K562 (cell line): ENCODE measurements around the gene YPEL4. TPM values are rescaled to one million over a fixed set of nuclear protein-coding genes. Genes with fewer than 3 reads are reported as not detected.

Source experiments
- ATAC-seq: fragments of 200-7000 bp; cut with Tn5 transposase; 3 replicates; pipeline ENCODE4 v1.9.1; 2020; ENCODE audit warnings: moderate library complexity
- BruUV-seq: library from RNA; stranded (reverse); fragments of 400-500 nt; replicated peaks from 2 replicates; lab custom pipeline; 2021; lab: Mats Ljungman, UMichigan
- CTCF ChIA-PET: fragments of 300-600 bp; formaldehyde crosslinking; extraction: SDS; loops from one replicate; lab custom pipeline; 2021; ENCODE audit warnings: low intra/inter-chr PET ratio; lab: Yijun Ruan, JAX
- POLR2A ChIA-PET: fragments of 300-600, 350-650 bp; sonication (Branson Sonifier 250); formaldehyde crosslinking; extraction: SDS; loops from one replicate; lab custom pipeline; 2021; ENCODE audit warnings: antibody characterized with exemption, inconsistent platforms; lab: Yijun Ruan, JAX
- DNase-seq, 4 experiments: peaks; one replicate each; pipeline versions ENCODE4 v3.0.0 to v3.0.0-alpha.2; 2011 to 2018; ENCODE audit warnings: low spot score in 3 of 4, mixed read lengths in 3 of 4; ENCODE audit errors: extremely low read depth in 1 of 4
- FAIRE-seq: peaks from 2 replicates; lab custom pipeline; 2011; peaks lifted over from hg19 to GRCh38; lab: Jason Lieb, UNC
- H2AFZ ChIP-seq: 2 replicates; pipeline ENCODE4 v1.6.0; 2011; ENCODE audit warnings: low read depth, low read length, control low read depth, inconsistent platforms
- H3K27ac ChIP-seq: fragments of 200-600 bp; 3 replicates; pipeline ENCODE4 v1.8.0; 2011; ENCODE audit warnings: low read depth, mild to moderate bottlenecking, control low read depth, inconsistent platforms, low read length, moderate library complexity, mixed read lengths; ENCODE audit errors: extremely low read depth
- H3K27me3 ChIP-seq, 2 experiments: fragments of 300-600 bp in 1 of 2; 2 replicates in 1 of 2; 3 replicates in 1 of 2; pipeline versions ENCODE4 v1.6.0 to v1.8.0; 2011; ENCODE audit warnings: inconsistent platforms in 2 of 2, low read length in 2 of 2, mild to moderate bottlenecking in 1 of 2, mixed read lengths in 1 of 2, moderate library complexity in 1 of 2; ENCODE audit not compliant: control insufficient read depth in 2 of 2, insufficient read depth in 2 of 2
- H3K36me3 ChIP-seq: fragments of 300-600 bp; 3 replicates; pipeline ENCODE4 v1.8.0; 2011; ENCODE audit warnings: mild to moderate bottlenecking, low read length, inconsistent platforms; ENCODE audit not compliant: control insufficient read depth, insufficient read depth
- H3K4me1 ChIP-seq, 2 experiments: fragments of 200-600 bp in 1 of 2; replicated peaks in 1 of 2; 2 replicates in 1 of 2; 3 replicates in 1 of 2; pipeline versions ENCODE4 v1.5.1 to v1.8.0; 2011; ENCODE audit warnings: inconsistent platforms in 2 of 2, low read length in 2 of 2, mild to moderate bottlenecking in 1 of 2, mixed read lengths in 1 of 2, moderate library complexity in 1 of 2; ENCODE audit not compliant: control insufficient read depth in 2 of 2, insufficient read depth in 2 of 2
- H3K4me2 ChIP-seq: 2 replicates; pipeline ENCODE4 v1.6.1; 2011; ENCODE audit warnings: low read length, control low read depth, inconsistent platforms, mixed read lengths; ENCODE audit not compliant: insufficient read depth
- H3K4me3 ChIP-seq: fragments of 200-600 bp; sonication (generic), shearing (Covaris generic); 2 replicates; pipeline ENCODE4 v1.5.1; 2016; ENCODE audit warnings: control low read depth, inconsistent platforms
- H3K79me2 ChIP-seq: fragments of 200-600 bp; 3 replicates; pipeline ENCODE4 v1.8.0; 2011; ENCODE audit warnings: low read length, inconsistent platforms; ENCODE audit not compliant: control insufficient read depth, insufficient read depth
- H3K9ac ChIP-seq, 2 experiments: 2 replicates each; pipeline versions ENCODE4 v1.6.0 to v1.6.1; 2011; ENCODE audit warnings: low read depth in 2 of 2, low read length in 2 of 2, control low read depth in 1 of 2, inconsistent platforms in 1 of 2, mild to moderate bottlenecking in 1 of 2, mixed read lengths in 1 of 2; ENCODE audit not compliant: insufficient read depth in 1 of 2
- H3K9me1 ChIP-seq: one replicate; pipeline ENCODE4 v1.6.0; 2011; ENCODE audit warnings: inconsistent platforms, mild to moderate bottlenecking, low read length, moderate library complexity; ENCODE audit not compliant: control insufficient read depth, insufficient read depth
- H3K9me3 ChIP-seq: replicated peaks from 2 replicates; pipeline ENCODE4 v1.5.1; 2011; ENCODE audit warnings: low read depth, low read length, inconsistent platforms; ENCODE audit not compliant: control insufficient read depth, insufficient read depth
- H4K20me1 ChIP-seq: replicated peaks from 2 replicates; pipeline ENCODE4 v1.6.1; 2011; ENCODE audit warnings: low read length, inconsistent platforms, mixed read lengths; ENCODE audit not compliant: control insufficient read depth, insufficient read depth
- CCNT2 ChIP-seq: IDR thresholded peaks from 2 replicates; pipeline ENCODE4 v1.6.1; 2011; ENCODE audit warnings: borderline replicate concordance, low read depth, mild to moderate bottlenecking, moderate library complexity, mixed read lengths, low read length; ENCODE audit not compliant: insufficient read length; ENCODE audit errors: extremely low read depth
- TEAD1 ChIP-seq, 2 experiments: fragments of 450-650 bp in 1 of 2; sonication (generic) in 1 of 2; formaldehyde crosslinking; IDR thresholded peaks; 2 replicates each; pipeline versions ENCODE4 v1.4.0 to v1.8.0; 2020 to 2022; ENCODE audit warnings: mild to moderate bottlenecking in 2 of 2, missing genetic modification reagents in 1 of 2
- ZNF384 ChIP-seq: IDR thresholded peaks from 2 replicates; pipeline ENCODE4 v1.6.1; 2012; ENCODE audit warnings: low read depth, low read length, improper control_type of control experiment
- WGBS: fragments of 100-300 bp; shearing (Covaris generic); methylation state at CpG from one replicate; pipeline ENCODE4 v1.1.6; 2016; ENCODE audit warnings: low coverage, mixed read lengths; ENCODE audit not compliant: insufficient coverage; ENCODE audit errors: missing lambda C conversion rate; 5-methylcytosine and 5-hydroxymethylcytosine counted together
- in situ Hi-C: fragments of 300-500 bp; cut with MboI; formaldehyde crosslinking; loops from 4 replicates; pipeline ENCODE4 v1.15.0; 2018; ENCODE audit warnings: inconsistent platforms, mixed read lengths
- intact Hi-C: fragments of 100-400 bp; cut with micrococcal nuclease; formaldehyde crosslinking; loops from 2 replicates; pipeline ENCODE4 v1.14.2; 2022
- microRNA counts: library from miRNA; unstranded; fragments of <30 nt; microRNA quantifications from one replicate; lab custom pipeline; 2016
- microRNA-seq: library from miRNA; unstranded; fragments of <30 nt; microRNA quantifications from one replicate; pipeline ENCODE4, GENCODE V29; 2018; ENCODE audit warnings: borderline microRNAs expressed
- polyA plus RNA-seq, 8 experiments: library from polyadenylated mRNA; depleted of rRNA in 4 of 8; stranded (reverse) in 5 of 8; unstranded in 3 of 8; fragments of >200 nt; fragmentation: Nextera tagmentation in 2 of 8; fragmentation: Illumina TruSeq in 1 of 8; extraction: Ambion mirVana in 2 of 8; extraction: Trizol in 1 of 8; gene quantifications; 2 replicates each; pipeline versions ENCODE4 v1.2.1 to v1.2.3, GENCODE V29; 2011 to 2014; ENCODE audit warnings: inconsistent platforms in 1 of 8, missing spikeins in 1 of 8
- small RNA-seq: library from RNA; depleted of rRNA; stranded (forward); fragments of <200 nt; gene quantifications from one replicate; pipeline ENCODE3, GENCODE V24; 2014
- total RNA-seq, 7 experiments: library from RNA; depleted of rRNA in 6 of 7; stranded (reverse); fragments of >200 nt in 6 of 7; fragmentation: Illumina TruSeq in 2 of 7; extraction: Trizol in 2 of 7; gene quantifications; 2 replicates each; pipeline versions ENCODE4 v1.2.1 to v1.2.3, GENCODE V29; 2011 to 2021; ENCODE audit warnings: low replicate concordance in 1 of 7

Gene YPEL4
- total and polyA plus RNA-seq, 9 of the 15 experiments (the other 6 are each of a cell fraction or from before 2014, with no cell fraction given), result 0.07 to 1.4 (median 0.40) TPM; not detected in 2

DNA sequence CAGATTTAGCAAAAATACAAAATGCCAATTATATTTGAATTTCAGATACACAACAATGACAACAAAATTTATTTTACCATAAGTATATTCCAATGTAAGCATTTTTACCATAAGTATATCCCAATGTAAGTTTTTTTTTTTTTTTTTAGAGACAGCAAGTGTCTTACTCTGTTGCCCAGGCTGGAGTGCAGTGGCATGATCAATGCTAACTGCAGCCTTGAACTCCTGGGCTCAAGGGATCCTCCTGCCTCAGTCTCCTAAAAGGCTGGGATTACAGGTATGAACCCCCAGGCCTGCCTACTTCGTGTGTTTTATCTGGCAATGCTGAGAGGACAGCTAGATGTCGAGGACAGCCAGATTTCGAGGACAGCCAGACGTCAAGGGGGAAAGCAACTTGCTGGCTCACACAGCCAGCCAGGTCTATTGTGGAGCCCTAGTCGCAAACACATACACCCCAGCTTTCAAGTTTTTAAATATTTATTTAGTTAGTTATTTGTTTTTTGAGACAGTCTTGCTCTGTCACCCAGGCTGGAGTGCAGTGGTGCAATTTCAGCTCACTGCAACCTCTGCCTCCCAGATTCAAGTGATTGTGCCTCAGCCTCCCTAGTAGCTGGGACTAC lies 53.3 kb downstream of the YPEL4 start:
- intact Hi-C loops, result no loop called here
- BruUV-seq, result no TSS peak
- TF ChIP-seq TEAD1 (CRISPR knock-in tag; IDR thresholded peaks at IDR 0.05), result no peak
- no peak for TF ChIP-seq CCNT2
- 0 out of 2 replicates have a peak, but pooled peaks have one; percentile 44 for TF ChIP-seq ZNF384

More for the DNA sequence above, 53.3 kb downstream of the YPEL4 start:
- Histone ChIP-seq H3K9me1 (no peaks in the 10 kb centered on the region), H3K9ac (no peak overlapping the region), H3K4me1 (peaks cover 0 to 6% of the 10 kb centered on the region in 2 experiments; a peak in 2 of 5 replicates), H2AFZ (no peak overlapping the region), H3K4me3 (no peak overlapping the region), H3K27ac (no peak overlapping the region), H3K36me3 (no peaks in the 10 kb centered on the region), H3K79me2 (no peaks in the 10 kb centered on the region), H3K27me3 (peaks cover 40 to 47% of the 10 kb centered on the region in 2 experiments; a peak in 4 of 5 replicates), H3K9me3 (no peaks in the 10 kb centered on the region), H3K4me2 (no peak overlapping the region), H4K20me1 (no peaks in the 10 kb centered on the region)
- DNase-seq (no peak), ATAC-seq (no peak), FAIRE-seq (no peak)
- WGBS, result 9% methylated on average over 5 of the region's 5 CpGs
- in situ Hi-C loops, result no loop called here
- ChIA-PET POLR2A (interaction anchor here (1.1 to 1.4 kb wide), 3 partner anchors 12 to 123 kb away, joined by 3 to 4 read pairs (median 4); no protein-coding TSS in a partner anchor), CTCF (no interaction called here)

MicroRNAs within 50 kb of the gene (microRNA counts, 767-probe panel; counts per million panel counts)
- 4,107 counts per million, percentile 82 among the panel's probes with 10 or more counts for microRNA hsa-miR-130a-3p (lab: Ali Mortazavi, UCI)

Small RNA genes lying within 50 kb of the gene (microRNA-seq; reads per million reads assigned to microRNA genes)
- 1.5 reads per million, percentile 19 among the genes with 10 or more reads in this experiment for gene MIR130A

Small RNA genes lying within 50 kb of the gene (small RNA-seq; reads per million reads assigned to genes)
- 0.55 reads per million, percentile 28 among the genes with 10 or more reads in this experiment for gene MIR130A

Other genes starting within 250 kb of the YPEL4 start
Only the 7 nearest of the 14 such genes appear.
- 7.7 and 11.8 TPM in 2 replicates for gene UBE2L6, start 82.2 kb downstream of the YPEL4 start, total RNA-seq (2014; rRNA removed)
- gene UBE2L6, start 82.2 kb downstream of the YPEL4 start, total RNA-seq (2014; rRNA removed; fragmentation: Illumina TruSeq; extraction: Trizol), result 6.4 and 7.9 TPM in 2 replicates
- 9.1 and 10.9 TPM in 2 replicates for gene UBE2L6, start 82.2 kb downstream of the YPEL4 start, total RNA-seq (2015; rRNA removed; fragmentation: Illumina TruSeq; extraction: Trizol)
- gene UBE2L6, start 82.2 kb downstream of the YPEL4 start, total RNA-seq (2021), result 9.7 and 9.8 TPM in 2 replicates
- gene UBE2L6, start 82.2 kb downstream of the YPEL4 start, polyA plus RNA-seq (2011; rRNA removed), result 5.4 and 5.9 TPM in 2 replicates
- 13.2 and 15.7 TPM in 2 replicates for gene UBE2L6, start 82.2 kb downstream of the YPEL4 start, polyA plus RNA-seq (2014; fragmentation: Illumina TruSeq; extraction: Trizol)
- gene UBE2L6, start 82.2 kb downstream of the YPEL4 start, polyA plus RNA-seq (2014; fragmentation: Nextera tagmentation; extraction: Ambion mirVana), result 10 to 100 TPM; 21.5 to 24.9 TPM
- 9.8 and 11.1 TPM in 2 replicates for gene UBE2L6, start 82.2 kb downstream of the YPEL4 start, polyA plus RNA-seq (2014; rRNA removed)
- gene SERPING1, start 52.2 kb downstream of the YPEL4 start, total RNA-seq (2014; rRNA removed), result not detected in 2 replicates
- not detected in 2 replicates for gene SERPING1, start 52.2 kb downstream of the YPEL4 start, total RNA-seq (2014; rRNA removed; fragmentation: Illumina TruSeq; extraction: Trizol)
- 0.14 TPM in 1 of 2 replicates, not detected in the other for gene SERPING1, start 52.2 kb downstream of the YPEL4 start, total RNA-seq (2015; rRNA removed; fragmentation: Illumina TruSeq; extraction: Trizol)
- gene SERPING1, start 52.2 kb downstream of the YPEL4 start, total RNA-seq (2021), result 0.94 and 1.00 TPM in 2 replicates
- 0.10 and 0.31 TPM in 2 replicates for gene SERPING1, start 52.2 kb downstream of the YPEL4 start, polyA plus RNA-seq (2011; rRNA removed)
- gene SERPING1, start 52.2 kb downstream of the YPEL4 start, polyA plus RNA-seq (2014; fragmentation: Illumina TruSeq; extraction: Trizol), result 0.08 and 0.31 TPM in 2 replicates
- under 1 TPM; 0.21 to 0.30 TPM for gene SERPING1, start 52.2 kb downstream of the YPEL4 start, polyA plus RNA-seq (2014; fragmentation: Nextera tagmentation; extraction: Ambion mirVana)
- 0.20 and 0.55 TPM in 2 replicates for gene SERPING1, start 52.2 kb downstream of the YPEL4 start, polyA plus RNA-seq (2014; rRNA removed)
- 19.1 and 20.0 TPM in 2 replicates for gene CLP1, start 7.8 kb upstream of the YPEL4 start, total RNA-seq (2014; rRNA removed)
- 27.8 and 28.6 TPM in 2 replicates for gene CLP1, start 7.8 kb upstream of the YPEL4 start, total RNA-seq (2014; rRNA removed; fragmentation: Illumina TruSeq; extraction: Trizol)
- gene CLP1, start 7.8 kb upstream of the YPEL4 start, total RNA-seq (2015; rRNA removed; fragmentation: Illumina TruSeq; extraction: Trizol), result 26.3 and 27.8 TPM in 2 replicates
- gene CLP1, start 7.8 kb upstream of the YPEL4 start, total RNA-seq (2021), result 21.5 and 23.7 TPM in 2 replicates
- gene CLP1, start 7.8 kb upstream of the YPEL4 start, polyA plus RNA-seq (2011; rRNA removed), result 22.2 and 31.9 TPM in 2 replicates
- gene CLP1, start 7.8 kb upstream of the YPEL4 start, polyA plus RNA-seq (2014; fragmentation: Illumina TruSeq; extraction: Trizol), result 24.9 and 30.3 TPM in 2 replicates
- 10 to 100 TPM; 45.6 to 46.2 TPM for gene CLP1, start 7.8 kb upstream of the YPEL4 start, polyA plus RNA-seq (2014; fragmentation: Nextera tagmentation; extraction: Ambion mirVana)
- 23.4 and 26.5 TPM in 2 replicates for gene CLP1, start 7.8 kb upstream of the YPEL4 start, polyA plus RNA-seq (2014; rRNA removed)
- 22.5 and 30.0 TPM in 2 replicates for gene ZDHHC5, start 18.2 kb upstream of the YPEL4 start, total RNA-seq (2014; rRNA removed)
- gene ZDHHC5, start 18.2 kb upstream of the YPEL4 start, total RNA-seq (2014; rRNA removed; fragmentation: Illumina TruSeq; extraction: Trizol), result 31.3 and 35.6 TPM in 2 replicates
- 35.9 and 37.1 TPM in 2 replicates for gene ZDHHC5, start 18.2 kb upstream of the YPEL4 start, total RNA-seq (2015; rRNA removed; fragmentation: Illumina TruSeq; extraction: Trizol)
- 46.3 and 51.8 TPM in 2 replicates for gene ZDHHC5, start 18.2 kb upstream of the YPEL4 start, total RNA-seq (2021)
- gene ZDHHC5, start 18.2 kb upstream of the YPEL4 start, polyA plus RNA-seq (2011; rRNA removed), result 41.6 and 44.7 TPM in 2 replicates
- 51.5 and 64.2 TPM in 2 replicates for gene ZDHHC5, start 18.2 kb upstream of the YPEL4 start, polyA plus RNA-seq (2014; fragmentation: Illumina TruSeq; extraction: Trizol)
- 1 to 10 TPM; 3.8 to 8.8 TPM for gene ZDHHC5, start 18.2 kb upstream of the YPEL4 start, polyA plus RNA-seq (2014; fragmentation: Nextera tagmentation; extraction: Ambion mirVana)
- gene ZDHHC5, start 18.2 kb upstream of the YPEL4 start, polyA plus RNA-seq (2014; rRNA removed), result 36.4 and 39.1 TPM in 2 replicates
- gene MED19, start 62.3 kb upstream of the YPEL4 start, total RNA-seq (2014; rRNA removed), result 19.3 and 23.5 TPM in 2 replicates
- 13.9 and 14.9 TPM in 2 replicates for gene MED19, start 62.3 kb upstream of the YPEL4 start, total RNA-seq (2014; rRNA removed; fragmentation: Illumina TruSeq; extraction: Trizol)
- gene MED19, start 62.3 kb upstream of the YPEL4 start, total RNA-seq (2015; rRNA removed; fragmentation: Illumina TruSeq; extraction: Trizol), result 15.0 and 17.2 TPM in 2 replicates
- 13.7 and 14.0 TPM in 2 replicates for gene MED19, start 62.3 kb upstream of the YPEL4 start, total RNA-seq (2021)
- 16.4 and 19.2 TPM in 2 replicates for gene MED19, start 62.3 kb upstream of the YPEL4 start, polyA plus RNA-seq (2011; rRNA removed)
- gene MED19, start 62.3 kb upstream of the YPEL4 start, polyA plus RNA-seq (2014; fragmentation: Illumina TruSeq; extraction: Trizol), result 17.7 and 19.8 TPM in 2 replicates
- 1 to 10 TPM; 7.3 to 7.9 TPM for gene MED19, start 62.3 kb upstream of the YPEL4 start, polyA plus RNA-seq (2014; fragmentation: Nextera tagmentation; extraction: Ambion mirVana)
- gene MED19, start 62.3 kb upstream of the YPEL4 start, polyA plus RNA-seq (2014; rRNA removed), result 15.9 and 22.1 TPM in 2 replicates
- gene TMX2, start 62.7 kb upstream of the YPEL4 start, total RNA-seq (2014; rRNA removed), result 184 and 195 TPM in 2 replicates
- 232 and 235 TPM in 2 replicates for gene TMX2, start 62.7 kb upstream of the YPEL4 start, total RNA-seq (2014; rRNA removed; fragmentation: Illumina TruSeq; extraction: Trizol)
- gene TMX2, start 62.7 kb upstream of the YPEL4 start, total RNA-seq (2015; rRNA removed; fragmentation: Illumina TruSeq; extraction: Trizol), result 215 and 227 TPM in 2 replicates
- gene TMX2, start 62.7 kb upstream of the YPEL4 start, total RNA-seq (2021), result 175 and 176 TPM in 2 replicates
- gene TMX2, start 62.7 kb upstream of the YPEL4 start, polyA plus RNA-seq (2011; rRNA removed), result 169 and 192 TPM in 2 replicates
- 243 and 281 TPM in 2 replicates for gene TMX2, start 62.7 kb upstream of the YPEL4 start, polyA plus RNA-seq (2014; fragmentation: Illumina TruSeq; extraction: Trizol)
- 100 to 1,000 TPM; 381 to 433 TPM for gene TMX2, start 62.7 kb upstream of the YPEL4 start, polyA plus RNA-seq (2014; fragmentation: Nextera tagmentation; extraction: Ambion mirVana)
- 218 and 224 TPM in 2 replicates for gene TMX2, start 62.7 kb upstream of the YPEL4 start, polyA plus RNA-seq (2014; rRNA removed)
- 254 and 261 TPM in 2 replicates for gene SELENOH, start 91.6 kb upstream of the YPEL4 start, total RNA-seq (2014; rRNA removed)
- 47.8 and 49.2 TPM in 2 replicates for gene SELENOH, start 91.6 kb upstream of the YPEL4 start, total RNA-seq (2014; rRNA removed; fragmentation: Illumina TruSeq; extraction: Trizol)
- gene SELENOH, start 91.6 kb upstream of the YPEL4 start, total RNA-seq (2015; rRNA removed; fragmentation: Illumina TruSeq; extraction: Trizol), result 118 and 136 TPM in 2 replicates
- 194 and 216 TPM in 2 replicates for gene SELENOH, start 91.6 kb upstream of the YPEL4 start, total RNA-seq (2021)
- 116 and 120 TPM in 2 replicates for gene SELENOH, start 91.6 kb upstream of the YPEL4 start, polyA plus RNA-seq (2011; rRNA removed)
- 33.9 and 70.6 TPM in 2 replicates for gene SELENOH, start 91.6 kb upstream of the YPEL4 start, polyA plus RNA-seq (2014; fragmentation: Illumina TruSeq; extraction: Trizol)
- 10 to 100 TPM; 16.6 to 39.5 TPM for gene SELENOH, start 91.6 kb upstream of the YPEL4 start, polyA plus RNA-seq (2014; fragmentation: Nextera tagmentation; extraction: Ambion mirVana)
- 278 and 299 TPM in 2 replicates for gene SELENOH, start 91.6 kb upstream of the YPEL4 start, polyA plus RNA-seq (2014; rRNA removed)